IMR-90 (cell line): ENCODE results near the gene HADHA. TPM values are rescaled to one million over a fixed set of nuclear protein-coding genes. Genes with fewer than 3 reads are reported as not detected.

ENCODE experiments used
- ATAC-seq: fragments of 200-7000 bp; cut with Tn5 transposase; 2 replicates; pipeline ENCODE4 v1.9.1; 2020; ENCODE audit warnings: low read depth, mild to moderate bottlenecking, moderate library complexity
- BruUV-seq: library from RNA; stranded (reverse); fragments of 400-500 nt; replicated peaks from 2 replicates; lab custom pipeline; 2021; lab: Mats Ljungman, UMichigan
- CTCF ChIA-PET: fragments of 300-600 bp; formaldehyde crosslinking; extraction: SDS; loops from one replicate; lab custom pipeline; 2021; ENCODE audit warnings: antibody characterized with exemption; lab: Yijun Ruan, JAX
- POLR2A ChIA-PET: fragments of 300-600 bp; sonication (Branson Sonifier 250); formaldehyde crosslinking; loops from one replicate; lab custom pipeline; 2022; ENCODE audit warnings: antibody characterized with exemption; ENCODE audit not compliant: unreplicated experiment; lab: Charles Lee
- DNase-seq: peaks from one replicate; pipeline ENCODE4 v3.0.0; 2013
- H2AFZ ChIP-seq: replicated peaks from 2 replicates; pipeline ENCODE3; 2013; ENCODE audit warnings: low read length, mild to moderate bottlenecking; ENCODE audit not compliant: poor library complexity
- H2AK5ac ChIP-seq: 2 replicates; pipeline ENCODE4 v1.6.1; 2013; ENCODE audit warnings: low read depth, low read length, inconsistent platforms
- H2AK9ac ChIP-seq: replicated peaks from 2 replicates; pipeline ENCODE3; 2013; ENCODE audit warnings: mild to moderate bottlenecking, low read depth, low read length, moderate library complexity; ENCODE audit not compliant: poor library complexity
- H2BK120ac ChIP-seq: 2 replicates; pipeline ENCODE4 v1.6.1; 2013; ENCODE audit warnings: low read depth, low read length, inconsistent platforms
- H2BK15ac ChIP-seq: 3 replicates; pipeline ENCODE4 v1.6.1; 2013; ENCODE audit warnings: low read depth, low read length, inconsistent platforms
- H2BK20ac ChIP-seq: 2 replicates; pipeline ENCODE4 v1.6.1; 2013; ENCODE audit warnings: low read depth, mild to moderate bottlenecking, inconsistent platforms, low read length, moderate library complexity
- H2BK5ac ChIP-seq: 2 replicates; pipeline ENCODE4 v1.6.1; 2013; ENCODE audit warnings: mild to moderate bottlenecking, low read depth, low read length, inconsistent platforms; ENCODE audit not compliant: poor library complexity, severe bottlenecking
- H3K14ac ChIP-seq: replicated peaks from 2 replicates; pipeline ENCODE4 v1.6.1; 2013; ENCODE audit warnings: low read depth, low read length, inconsistent platforms
- H3K18ac ChIP-seq: 2 replicates; pipeline ENCODE4 v1.6.1; 2013; ENCODE audit warnings: low read depth, low read length, control low read depth
- H3K23ac ChIP-seq: 2 replicates; pipeline ENCODE4 v1.6.1; 2013; ENCODE audit warnings: low read depth, low read length, inconsistent platforms
- H3K27ac ChIP-seq: 2 replicates; pipeline ENCODE4 v1.5.1; 2013; ENCODE audit warnings: mild to moderate bottlenecking, control low read depth, low read length; ENCODE audit not compliant: insufficient read depth
- H3K27me3 ChIP-seq: 2 replicates; pipeline ENCODE4 v1.6.1; 2013; ENCODE audit warnings: low read length; ENCODE audit not compliant: control insufficient read depth, insufficient read depth
- H3K36me3 ChIP-seq: 2 replicates; pipeline ENCODE4 v1.6.1; 2013; ENCODE audit warnings: low read length, mixed read lengths; ENCODE audit not compliant: control insufficient read depth, insufficient read depth
- H3K4ac ChIP-seq: 2 replicates; pipeline ENCODE4 v1.6.1; 2013; ENCODE audit warnings: low read depth, low read length, inconsistent platforms
- H3K4me1 ChIP-seq: 2 replicates; pipeline ENCODE4 v1.6.1; 2013; ENCODE audit warnings: low read length, mixed read lengths; ENCODE audit not compliant: control insufficient read depth, insufficient read depth
- H3K4me2 ChIP-seq: 2 replicates; pipeline ENCODE4 v1.6.1; 2013; ENCODE audit warnings: low read depth, mild to moderate bottlenecking, control low read depth, low read length, moderate library complexity
- H3K4me3 ChIP-seq: 2 replicates; pipeline ENCODE4 v1.5.1; 2013; ENCODE audit warnings: low read depth, mild to moderate bottlenecking, control low read depth, low read length, moderate library complexity; ENCODE audit not compliant: insufficient read depth
- H3K56ac ChIP-seq: 2 replicates; pipeline ENCODE4 v1.6.1; 2013; ENCODE audit warnings: low read length, inconsistent platforms; ENCODE audit not compliant: insufficient read depth; ENCODE audit errors: extremely low read depth
- H3K79me1 ChIP-seq, 2 experiments: 2 replicates each; pipeline ENCODE4 v1.6.1; 2013; ENCODE audit warnings: low read length in 2 of 2, inconsistent platforms in 1 of 2, low read depth in 1 of 2
- H3K9ac ChIP-seq: 2 replicates; pipeline ENCODE4 v1.6.1; 2013; ENCODE audit warnings: low read depth, low read length, control low read depth
- H3K9me1 ChIP-seq: 2 replicates; pipeline ENCODE4 v1.6.1; 2013; ENCODE audit warnings: low read length, inconsistent platforms; ENCODE audit not compliant: insufficient read depth
- H3K9me3 ChIP-seq: 2 replicates; pipeline ENCODE4 v1.6.1; 2013; ENCODE audit warnings: low read length; ENCODE audit not compliant: control insufficient read depth, insufficient read depth
- H4K20me1 ChIP-seq: 2 replicates; pipeline ENCODE4 v1.6.1; 2013; ENCODE audit warnings: low read length, inconsistent platforms; ENCODE audit not compliant: insufficient read depth
- H4K5ac ChIP-seq: 2 replicates; pipeline ENCODE4 v1.6.1; 2013; ENCODE audit warnings: mild to moderate bottlenecking, low read depth, low read length, control low read depth
- H4K8ac ChIP-seq, 2 experiments: 2 replicates each; pipeline ENCODE4 v1.6.1; 2013; ENCODE audit warnings: low read depth in 2 of 2, low read length in 2 of 2, control low read depth in 1 of 2, inconsistent platforms in 1 of 2
- H4K91ac ChIP-seq: 2 replicates; pipeline ENCODE4 v1.6.1; 2013; ENCODE audit warnings: low read depth, low read length, inconsistent platforms; ENCODE audit not compliant: insufficient read depth
- CEBPB ChIP-seq: IDR thresholded peaks from 2 replicates; pipeline ENCODE4 v1.6.1; 2012; ENCODE audit warnings: low read depth, low read length, improper control_type of control experiment
- CHD1 ChIP-seq: IDR thresholded peaks from 2 replicates; pipeline ENCODE4 v1.6.1; 2012; ENCODE audit warnings: low read depth, low read length, improper control_type of control experiment
- CTCF ChIP-seq: conservative IDR thresholded peaks from 2 replicates; pipeline ENCODE4 v1.5.1; 2012; ENCODE audit warnings: mild to moderate bottlenecking, low read depth, low read length, improper control_type of control experiment
- ELK1 ChIP-seq: fragments of 150-350 bp; IDR thresholded peaks from 2 replicates; pipeline ENCODE4 v1.6.1; 2016; ENCODE audit warnings: low read depth, mild to moderate bottlenecking, low read length, moderate library complexity, borderline replicate concordance
- POLR2A ChIP-seq: IDR thresholded peaks from 2 replicates; pipeline ENCODE4 v1.6.1; 2012; ENCODE audit warnings: mild to moderate bottlenecking, low read depth, low read length
- RAD21 ChIP-seq: IDR thresholded peaks from 2 replicates; pipeline ENCODE4 v1.6.1; 2012; ENCODE audit warnings: low read length, improper control_type of control experiment
- RCOR1 ChIP-seq: IDR thresholded peaks from 2 replicates; pipeline ENCODE4 v1.6.1; 2012; ENCODE audit warnings: mild to moderate bottlenecking, low read length, improper control_type of control experiment; ENCODE audit not compliant: insufficient replicate concordance
- USF2 ChIP-seq: fragments of 150-350 bp; IDR thresholded peaks from 2 replicates; pipeline ENCODE4 v1.6.1; 2017; ENCODE audit warnings: mild to moderate bottlenecking, antibody characterized with exemption, low read length, low read depth
- WGBS, 2 experiments: methylation state at CpG; one replicate each; pipeline versions ENCODE4 v1.1.5 to v1.1.7; 2013; ENCODE audit warnings: missing lambda C conversion rate in 2 of 2; ENCODE audit not compliant: insufficient read length in 1 of 2; ENCODE audit errors: extremely low coverage in 2 of 2; 5-methylcytosine and 5-hydroxymethylcytosine counted together
- dilution Hi-C: fragments of 300-500 bp; cut with HindIII; formaldehyde crosslinking; loops from one replicate; pipeline ENCODE4 v1.14.3; 2018; ENCODE audit warnings: low sequenced_read_pairs; ENCODE audit not compliant: unreplicated experiment
- in situ Hi-C: fragments of 300-500 bp; cut with MboI; formaldehyde crosslinking; loops from 3 replicates; pipeline ENCODE4 v1.14.3; 2019; ENCODE audit warnings: low sequenced_read_pairs, inconsistent platforms, mixed read lengths
- intact Hi-C: fragments of 100-400 bp; cut with micrococcal nuclease; formaldehyde crosslinking; loops from 2 replicates; pipeline ENCODE4 v1.10.0; 2022
- polyA plus RNA-seq, 3 experiments: library from polyadenylated mRNA; depleted of rRNA; stranded (reverse); fragments of >200 nt; gene quantifications; 2 replicates each; pipeline ENCODE4 v1.2.3, GENCODE V29; 2012; ENCODE audit warnings: low replicate concordance in 1 of 3
- total RNA-seq: library from RNA; depleted of rRNA; stranded (reverse); fragments of >200 nt; gene quantifications from 2 replicates; pipeline ENCODE4 v1.2.3, GENCODE V29; 2012

Gene HADHA
- total and polyA plus RNA-seq, 2 of the 4 experiments (the other 2 are of a cell fraction): 52.7 to 111 TPM

GRCh38 chr2:26164231-26164630 lies 80.2 kb downstream of the HADHA start:
- H2BK120ac ChIP-seq: no peak overlapping the region
- in situ Hi-C loops: no loop called here
- no peak overlapping the region for H3K4me2 ChIP-seq
- no peak overlapping the region for H4K91ac ChIP-seq
- no peak overlapping the region for H2AK5ac ChIP-seq
- no peak for DNase-seq
- H2AFZ ChIP-seq: no peak overlapping the region
- H2BK5ac ChIP-seq: no peak overlapping the region
- no peak overlapping the region for H3K18ac ChIP-seq
- H4K5ac ChIP-seq: no peak overlapping the region
- H4K8ac ChIP-seq: no peak overlapping the region
- H3K9ac ChIP-seq: no peak overlapping the region
- H3K14ac ChIP-seq: no peak overlapping the region
- dilution Hi-C loops: no loop called here
- no peak overlapping the region for H3K4ac ChIP-seq
- no peak overlapping the region for H3K27ac ChIP-seq
- no peak overlapping the region for H3K23ac ChIP-seq
- H3K4me1 ChIP-seq: no peaks in the 10 kb centered on the region
- no peaks in the 10 kb centered on the region for H3K79me1 ChIP-seq
- H2AK9ac ChIP-seq: no peak overlapping the region
- ChIA-PET POLR2A (no interaction called here), CTCF (no interaction called here)
- intact Hi-C loops: no loop called here
- TF ChIP-seq CEBPB (no peak), CTCF (no peak), RAD21 (no peak), ELK1 (no peak), USF2 (no peak), POLR2A (no peak), CHD1 (no peak), RCOR1 (no peak)
- H3K36me3 ChIP-seq: no peaks in the 10 kb centered on the region
- no peak overlapping the region for H3K56ac ChIP-seq
- no peaks in the 10 kb centered on the region for H4K20me1 ChIP-seq
- H3K27me3 ChIP-seq: peaks cover 9% of the 10 kb centered on the region
- no peaks in the 10 kb centered on the region for H3K9me3 ChIP-seq
- H2BK20ac ChIP-seq: no peak overlapping the region
- H2BK15ac ChIP-seq: no peak overlapping the region
- no peak for ATAC-seq
- no peaks in the 10 kb centered on the region for H3K9me1 ChIP-seq
- H3K4me3 ChIP-seq: no peak overlapping the region
- BruUV-seq: no TSS peak
- no CpG with 5 or more reads among the region's 1 CpG for WGBS, 2 experiments
